ENCODE measurements around the gene CD300LB.
"Not testable (repeated sequence)": the region's sequence is repeated elsewhere in the genome, so short reads cannot be mapped to it uniquely, and the experiment has no call there.

CD300LB gene

GRCh38 chr17:74531231-74531761 is at the start of gene CD300LB:
TSS of gene CD300LB (minus strand) at chr17:74531475. CDS start at chr17:74531350, 125 bp downstream.
- in situ Hi-C loops (cut with MboI; ENCODE audit: low sequenced_read_pairs) = no loop called here

GRCh38 chr17:74579900-74580299 is 48.6 kb upstream of the CD300LB start:
- in situ Hi-C loops (cut with MboI; ENCODE audit: low sequenced_read_pairs) = no loop called here

- in situ Hi-C loops (cut with MboI; ENCODE audit: low sequenced_read_pairs) = no loop called here
Observed at GRCh38 chr17:74578979-74579378, 47.7 kb upstream of the CD300LB start.

GRCh38 chr17:74574489-74575142 is 43.3 kb upstream of the CD300LB start:
- in situ Hi-C loops (cut with MboI; ENCODE audit: low sequenced_read_pairs) = no loop called here

- in situ Hi-C loops (cut with MboI; ENCODE audit: low sequenced_read_pairs) = not testable (repeated sequence)
Observed at GRCh38 chr17:74573635-74574034, 42.4 kb upstream of the CD300LB start.

- in situ Hi-C loops (cut with MboI; ENCODE audit: low sequenced_read_pairs) = no loop called here
Observed at GRCh38 chr17:74573169-74573568, 41.9 kb upstream of the CD300LB start.

GRCh38 chr17:74571621-74572270 is 40.5 kb upstream of the CD300LB start:
- in situ Hi-C loops (cut with MboI; ENCODE audit: low sequenced_read_pairs) = no loop called here

GRCh38 chr17:74569020-74570003 is 38.0 kb upstream of the CD300LB start:
- in situ Hi-C loops (cut with MboI; ENCODE audit: low sequenced_read_pairs) = no loop called here

- in situ Hi-C loops (cut with MboI; ENCODE audit: low sequenced_read_pairs) = no loop called here
Observed at GRCh38 chr17:74568106-74568873, 37.0 kb upstream of the CD300LB start.

GRCh38 chr17:74567397-74567796 is 36.1 kb upstream of the CD300LB start, which contains the start of gene CD300H:
TSS of gene CD300H (minus strand) at chr17:74567509.
- in situ Hi-C loops (cut with MboI; ENCODE audit: low sequenced_read_pairs) = no loop called here

GRCh38 chr17:74566132-74566753 is 35.0 kb upstream of the CD300LB start:
- in situ Hi-C loops (cut with MboI; ENCODE audit: low sequenced_read_pairs) = no loop called here

- in situ Hi-C loops (cut with MboI; ENCODE audit: low sequenced_read_pairs) = no loop called here
Observed at GRCh38 chr17:74565126-74565525, 33.9 kb upstream of the CD300LB start.

GRCh38 chr17:74563358-74563757 is 32.1 kb upstream of the CD300LB start:
- in situ Hi-C loops (cut with MboI; ENCODE audit: low sequenced_read_pairs) = no loop called here

- in situ Hi-C loops (cut with MboI; ENCODE audit: low sequenced_read_pairs) = no loop called here
Observed at GRCh38 chr17:74561586-74561985, 30.3 kb upstream of the CD300LB start.

- in situ Hi-C loops (cut with MboI; ENCODE audit: low sequenced_read_pairs) = no loop called here
Observed at GRCh38 chr17:74558882-74559519, 27.7 kb upstream of the CD300LB start.

- in situ Hi-C loops (cut with MboI; ENCODE audit: low sequenced_read_pairs) = not testable (repeated sequence)
Observed at GRCh38 chr17:74558402-74558801, 27.1 kb upstream of the CD300LB start.

GRCh38 chr17:74555427-74555940 is 24.2 kb upstream of the CD300LB start:
- in situ Hi-C loops (cut with MboI; ENCODE audit: low sequenced_read_pairs) = no loop called here

GRCh38 chr17:74554909-74555308 is 23.6 kb upstream of the CD300LB start:
- in situ Hi-C loops (cut with MboI; ENCODE audit: low sequenced_read_pairs) = no loop called here

GRCh38 chr17:74552037-74552436 is 20.8 kb upstream of the CD300LB start:
- in situ Hi-C loops (cut with MboI; ENCODE audit: low sequenced_read_pairs) = no loop called here

Measured in HL-60/S4 treated with retinoic acid at 250 ng/mL for 4 days and 3 days (cell line).